Epithelial cell of esophagus (primary cell): ENCODE measurements around the gene ARMH4.

ENCODE experiments used
- DNase-seq: peaks from one replicate; pipeline ENCODE4 v3.0.0; 2010; ENCODE audit warnings: low read depth
- H3K4me3 ChIP-seq: 2 replicates; pipeline ENCODE4 v1.5.1; 2011; ENCODE audit warnings: mild to moderate bottlenecking, low read length, control low read depth
- CTCF ChIP-seq: IDR thresholded peaks from 2 replicates; pipeline ENCODE4 v1.5.1; 2011; ENCODE audit warnings: low read depth, mild to moderate bottlenecking, low read length, control low read depth, inconsistent platforms; ENCODE audit not compliant: insufficient read depth; ENCODE audit errors: missing control alignments

The ARMH4 gene

GRCh38 chr14:57961786-57962060 lies 190.3 kb downstream of the ARMH4 start:
- DNase-seq = no peak
- TF ChIP-seq CTCF = no peak
- H3K4me3 ChIP-seq = no peak overlapping the region

DNA sequence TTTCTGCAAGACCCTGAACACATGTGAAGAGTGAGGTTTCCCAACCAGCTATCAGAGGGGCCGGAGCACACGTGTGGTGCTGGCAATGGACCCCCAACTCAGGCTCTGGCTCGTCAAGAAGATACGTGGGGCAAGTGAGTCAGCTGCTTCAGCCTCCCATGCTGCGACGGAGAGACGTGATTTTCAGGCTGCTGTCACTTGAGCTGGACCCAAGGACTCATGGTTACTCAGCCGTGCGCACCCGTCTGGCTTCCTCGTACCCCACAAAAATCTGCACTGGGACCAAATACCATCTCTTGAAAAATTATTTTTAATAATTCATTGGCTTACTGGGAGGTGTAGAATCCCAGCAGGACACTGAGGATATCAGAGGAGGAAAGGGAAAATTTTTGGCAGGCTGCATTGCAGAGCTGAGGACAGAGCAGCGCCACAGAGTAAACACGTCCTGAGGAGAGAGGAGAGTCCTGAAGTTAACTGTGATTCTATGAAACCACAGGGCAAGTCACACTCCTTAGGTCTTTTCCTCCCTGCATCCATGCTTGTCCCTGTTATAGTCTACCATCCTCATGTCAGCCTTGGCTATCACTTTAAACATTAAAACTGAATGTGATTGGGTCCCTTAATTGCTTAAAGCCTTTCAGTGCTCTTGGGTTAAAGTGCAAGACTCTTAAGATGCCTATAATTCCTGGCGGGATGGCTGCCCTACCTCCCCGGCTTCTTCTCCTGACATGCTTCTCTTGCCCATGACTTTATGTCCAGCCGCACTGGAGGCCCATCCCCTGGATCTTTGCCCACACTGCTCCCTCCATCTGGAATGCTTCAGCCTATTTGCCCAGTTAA lies 190.8 kb downstream of the ARMH4 start:
- no peak overlapping the region for H3K4me3 ChIP-seq
- DNase-seq = no peak
- TF ChIP-seq CTCF = no peak

DNA sequence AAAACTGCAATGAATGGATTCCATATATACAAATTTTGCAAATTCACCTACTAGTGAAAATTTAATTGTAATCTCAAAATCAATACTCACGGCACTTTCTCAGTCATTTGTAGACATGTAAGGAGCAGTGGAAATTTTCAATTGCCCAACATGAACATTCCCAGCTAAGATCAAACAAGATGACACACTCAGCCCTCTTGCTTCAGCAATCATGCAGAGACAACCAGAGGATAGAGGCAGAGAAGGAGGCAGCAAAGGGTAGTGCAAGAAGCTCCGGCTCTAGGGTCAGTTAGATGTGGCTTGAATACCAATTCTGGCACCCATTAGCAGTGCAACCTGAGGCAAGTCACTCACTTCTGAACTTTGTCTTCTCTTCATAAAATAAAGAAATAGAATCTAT lies 194.6 kb downstream of the ARMH4 start:
- no peak overlapping the region for H3K4me3 ChIP-seq
- DNase-seq = no peak
- no peak for TF ChIP-seq CTCF
